Tibial nerve (tissue), 4 donors: Measurements from ENCODE around the gene CRB1. TPM values are rescaled to one million over a fixed set of nuclear protein-coding genes. Genes with fewer than 3 reads are reported as not detected.
A peak's percentile ranks its signal among the peaks of the same experiment; 100 is the strongest.

Experiments
- DNase-seq, 2 donors: peaks; one replicate each; pipeline ENCODE4 v3.0.0-alpha.2; 2019; ENCODE audit warnings: low spot score in 2 of 2
- H3K27ac ChIP-seq, 4 donors: fragments of 200-600 bp; sonication (generic) in 3 of 4; one replicate each; pipeline ENCODE4 v1.5.1; 2017 to 2019; ENCODE audit warnings: mild to moderate bottlenecking in 1 of 4
- H3K27me3 ChIP-seq, 2 donors: fragments of 200-600 bp; sonication (generic) in 1 of 2; one replicate each; pipeline versions ENCODE4 v1.5.1 to v1.6.0; 2017 to 2019
- H3K36me3 ChIP-seq, 3 donors: fragments of 200-600 bp; sonication (generic); one replicate each; pipeline ENCODE4 v1.5.1; 2018 to 2019
- H3K4me1 ChIP-seq, 4 donors: fragments of 200-600 bp; sonication (generic) in 3 of 4; one replicate each; pipeline ENCODE4 v1.5.1; 2017 to 2019
- H3K4me3 ChIP-seq, 4 donors: fragments of 200-600 bp; sonication (generic) in 3 of 4; one replicate each; pipeline ENCODE4 v1.5.1; 2017 to 2019; ENCODE audit warnings: mild to moderate bottlenecking in 1 of 4, moderate library complexity in 1 of 4
- H3K9me3 ChIP-seq, 4 donors: fragments of 200-600 bp; sonication (generic) in 3 of 4; one replicate each; pipeline ENCODE4 v1.5.1; 2017 to 2019
- CTCF ChIP-seq, 5 experiments: fragments of 200-600 bp in 3 of 5; fragments of 450-650 bp in 2 of 5; sonication (generic) in 3 of 5; IDR thresholded peaks; one replicate each; pipeline ENCODE4 v1.5.1; 2016 to 2019; ENCODE audit warnings: antibody characterized with exemption in 5 of 5, mild to moderate bottlenecking in 3 of 5, moderate library complexity in 2 of 5
- EP300 ChIP-seq, 2 donors: sonication (generic); formaldehyde crosslinking; IDR thresholded peaks; one replicate each; pipeline ENCODE4 v1.6.1; 2017; ENCODE audit warnings: antibody characterized with exemption in 2 of 2, mild to moderate bottlenecking in 1 of 2
- POLR2A ChIP-seq, 2 donors: fragments of 450-650 bp; IDR thresholded peaks; one replicate each; pipeline ENCODE4 v1.6.1; 2017; ENCODE audit warnings: antibody characterized with exemption in 2 of 2, mild to moderate bottlenecking in 2 of 2, moderate library complexity in 2 of 2
- WGBS, 2 donors: methylation state at CpG; one replicate each; pipeline ENCODE4 v1.1.5; 2018; 5-methylcytosine and 5-hydroxymethylcytosine counted together
- total RNA-seq, 4 donors: library from RNA; depleted of rRNA; stranded (reverse); fragments of >200 nt; gene quantifications; one replicate each; pipeline ENCODE4 v1.1.0, GENCODE V29; 2016

Gene CRB1
- total RNA-seq, 4 donors from 2014 or later = 0.60 to 4.0 (median 1.7) TPM

- Histone ChIP-seq H3K27me3 (no peaks in the 10 kb centered on the region), H3K27ac (no peak overlapping the region), H3K36me3 (no peaks in the 10 kb centered on the region), H3K4me1 (no peaks in the 10 kb centered on the region), H3K9me3 (no peaks in the 10 kb centered on the region), H3K4me3 (no peak overlapping the region)
- whole genome bisulfite sequencing, 2 donors = 74 to 83% methylated on average over 1 of the region's 1 CpG
- TF ChIP-seq EP300 (IDR thresholded peaks at IDR 0.05) = no peak
- DNase-seq = no peak
These were observed 125.1 kb downstream of the CRB1 start for GRCh38 chr1:197393105-197393504.

- DNase-seq = no peak
- no peaks in the 10 kb centered on the region for H3K9me3 ChIP-seq
- 86 to 93% methylated on average over 4 of the region's 4 CpGs for WGBS, 2 donors
- no peaks in the 10 kb centered on the region for H3K4me1 ChIP-seq
- no peaks in the 10 kb centered on the region for H3K36me3 ChIP-seq
- no peak overlapping the region for H3K4me3 ChIP-seq
- no peaks in the 10 kb centered on the region for H3K27me3 ChIP-seq
- TF ChIP-seq CTCF (IDR thresholded peaks at IDR 0.05) (no peak), EP300 (IDR thresholded peaks at IDR 0.05) (no peak), POLR2A (IDR thresholded peaks at IDR 0.05) (no peak)
- H3K27ac ChIP-seq = no peak overlapping the region
These were observed 125.7 kb downstream of the CRB1 start for GRCh38 chr1:197393772-197394171.

GRCh38 chr1:197394831-197395608 is 127.0 kb downstream of the CRB1 start:
- H3K9me3 ChIP-seq = no peaks in the 10 kb centered on the region

GRCh38 chr1:197397895-197398294 is 129.8 kb downstream of the CRB1 start:
- H3K36me3 ChIP-seq = no peaks in the 10 kb centered on the region
- H3K4me3 ChIP-seq = no peak overlapping the region
- no peak overlapping the region for H3K27ac ChIP-seq
- DNase-seq = no peak
- no peaks in the 10 kb centered on the region for H3K4me1 ChIP-seq
- TF ChIP-seq CTCF (IDR thresholded peaks at IDR 0.05) (no peak), POLR2A (IDR thresholded peaks at IDR 0.05) (no peak), EP300 (IDR thresholded peaks at IDR 0.05) (no peak)
- WGBS, 2 donors = 92 to 98% methylated on average over 1 of the region's 1 CpG
- H3K27me3 ChIP-seq = no peaks in the 10 kb centered on the region
- H3K9me3 ChIP-seq = no peaks in the 10 kb centered on the region

More at GRCh38 chr1:197394831-197395608, 127.0 kb downstream of the CRB1 start:
- no peaks in the 10 kb centered on the region for H3K27me3 ChIP-seq
- H3K27ac ChIP-seq = no peak overlapping the region
- no peaks in the 10 kb centered on the region for H3K36me3 ChIP-seq
- 61 to 67% methylated on average over 3 of the region's 3 CpGs for WGBS, 2 donors
- TF ChIP-seq CTCF (IDR thresholded peaks at IDR 0.05) (no peak), POLR2A (IDR thresholded peaks at IDR 0.05) (no peak)
- no peaks in the 10 kb centered on the region for H3K4me1 ChIP-seq
- no peak overlapping the region for H3K4me3 ChIP-seq
- DNase-seq = no peak

- Histone ChIP-seq H3K4me3 (no peak overlapping the region), H3K36me3 (no peaks in the 10 kb centered on the region), H3K27me3 (no peaks in the 10 kb centered on the region), H3K27ac (no peak overlapping the region), H3K4me1 (no peaks in the 10 kb centered on the region), H3K9me3 (no peaks in the 10 kb centered on the region)
- TF ChIP-seq POLR2A (IDR thresholded peaks at IDR 0.05) = no peak
- TF ChIP-seq CTCF (IDR thresholded peaks at IDR 0.05) = peak in 2 of 5 experiments; percentile 7 to 22
- DNase-seq = no peak
- WGBS, 2 donors = 19 to 28% methylated on average over 4 of the region's 4 CpGs
These were observed 131.9 kb downstream of the CRB1 start for GRCh38 chr1:197399755-197400521.
